ENCODE results near the gene AGT.

The AGT gene

DNA sequence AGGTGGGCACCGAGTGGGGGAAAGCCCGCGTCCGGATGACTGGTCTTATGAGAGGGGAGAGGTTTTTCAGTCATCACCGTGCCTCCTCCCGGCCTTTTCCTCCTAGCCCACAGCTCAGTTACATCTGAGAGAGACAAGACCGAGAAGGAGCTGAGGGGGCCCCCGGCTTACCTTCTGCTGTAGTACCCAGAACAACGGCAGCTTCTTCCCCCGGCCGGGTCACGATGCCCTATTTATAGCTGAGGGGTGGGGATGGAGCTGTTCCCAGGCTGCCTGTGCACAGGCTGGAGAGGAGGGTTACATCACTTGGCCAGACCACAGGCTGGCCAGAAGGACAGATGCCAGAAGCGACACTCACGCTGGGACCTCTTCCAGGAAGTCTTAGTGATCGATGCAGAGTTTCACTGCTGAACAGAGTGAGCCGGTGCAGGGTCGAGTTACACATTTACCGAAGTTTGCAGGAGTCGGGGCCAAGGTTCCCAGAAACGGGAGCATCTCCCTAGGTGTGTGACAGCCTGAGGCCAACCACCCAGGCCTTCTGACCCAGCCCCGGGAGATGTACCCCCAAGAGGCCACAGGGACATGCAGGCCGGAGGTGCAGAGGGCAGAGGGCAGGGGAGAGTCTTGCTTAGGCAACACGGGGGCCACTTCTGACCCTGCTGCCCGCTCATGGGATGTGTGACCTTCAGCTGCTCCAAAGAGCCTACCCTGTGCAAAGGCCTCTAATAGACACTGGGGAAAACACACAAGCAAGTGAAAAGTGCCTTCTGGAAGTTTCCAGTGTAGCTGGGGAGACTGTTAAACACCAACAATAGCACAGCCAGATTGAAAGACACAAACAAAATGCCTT, at the start of gene AGT:
TSS of gene AGT (minus strand) at position 208 of the 850 bp plus-strand sequence. CDS start 3,299 bp downstream, outside the sequence.
- H3K27me3 ChIP-seq (ENCODE audit: control insufficient read depth in 1 of 2, insufficient read depth in 2 of 2, low read length in 2 of 2): no peaks in the 10 kb centered on the region
- no peaks in the 10 kb centered on the region for H3K9me3 ChIP-seq (ENCODE audit: control insufficient read depth in 2 of 2, low read length in 2 of 2)
- H3K4me3 ChIP-seq (ENCODE audit: low read length in 2 of 2): peak within 1 kb of the TSS in 1 of 2 donors; percentile 58
- H3K4me1 ChIP-seq (ENCODE audit: control insufficient read depth, insufficient read depth, low read length): peaks cover 13% of the 10 kb centered on the region
- H3K36me3 ChIP-seq (ENCODE audit: control insufficient read depth in 2 of 2, insufficient read depth in 2 of 2, low read length in 2 of 2): no peaks in the 10 kb centered on the region
- H3K27ac ChIP-seq (ENCODE audit: low read length): no peak within 1 kb of the TSS
- peak within 1 kb of the TSS; percentile 21 to 23 for H3K9ac ChIP-seq (ENCODE audit: low read length in 2 of 2)

DNA sequence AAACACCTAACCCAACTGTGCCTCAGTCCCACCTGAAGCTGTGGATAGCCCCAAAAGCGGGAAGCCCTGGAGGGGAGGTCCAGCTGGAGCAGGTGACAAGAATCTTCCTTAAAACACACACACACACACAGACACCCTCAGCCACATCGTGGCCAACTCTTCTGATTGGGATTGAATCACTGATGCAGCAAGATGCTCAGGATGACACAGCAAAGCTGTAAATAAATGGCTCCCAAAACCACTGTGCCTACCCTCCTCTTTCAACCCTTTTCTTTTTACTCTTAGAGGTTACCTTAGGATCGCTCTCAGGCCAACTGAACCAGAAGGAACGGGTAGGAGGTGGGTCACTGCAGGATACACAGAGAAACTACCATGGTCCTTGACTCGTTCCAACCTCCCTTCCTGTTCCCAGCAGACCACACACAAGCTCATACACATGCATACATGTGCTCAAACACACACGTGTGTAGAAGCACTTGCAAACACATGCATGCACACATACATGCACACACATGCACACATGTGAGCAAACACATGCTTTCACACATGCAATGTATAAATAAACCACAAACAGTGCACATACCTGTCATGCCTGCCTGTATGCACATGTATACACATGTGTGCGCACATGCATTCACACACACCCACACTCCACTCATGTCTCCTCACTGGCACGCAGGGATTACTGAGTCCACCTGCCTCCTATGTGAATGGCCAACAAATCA, 47.7 kb upstream of the AGT start:
- Histone ChIP-seq H3K27me3 (ENCODE audit: control insufficient read depth in 1 of 2, insufficient read depth in 2 of 2, low read length in 2 of 2) (peaks cover 0 to 2% of the 10 kb centered on the region in 2 donors), H3K9ac (ENCODE audit: low read length in 2 of 2) (no peak overlapping the region), H3K4me3 (ENCODE audit: low read length in 2 of 2) (no peak overlapping the region)

GRCh38 chr1:230760360-230760827, 46.5 kb upstream of the AGT start:
- no peak overlapping the region for H3K9ac ChIP-seq (ENCODE audit: low read length in 2 of 2)
- H3K27me3 ChIP-seq (ENCODE audit: control insufficient read depth in 1 of 2, insufficient read depth in 2 of 2, low read length in 2 of 2): peaks cover 0 to 2% of the 10 kb centered on the region in 2 donors
- peaks cover 0 to 6% of the 10 kb centered on the region in 2 donors for H3K9me3 ChIP-seq (ENCODE audit: control insufficient read depth in 2 of 2, low read length in 2 of 2)
- H3K27ac ChIP-seq (ENCODE audit: low read length): no peak overlapping the region
- no peaks in the 10 kb centered on the region for H3K4me1 ChIP-seq (ENCODE audit: control insufficient read depth, insufficient read depth, low read length)
- H3K36me3 ChIP-seq (ENCODE audit: control insufficient read depth in 2 of 2, insufficient read depth in 2 of 2, low read length in 2 of 2): no peaks in the 10 kb centered on the region
- no peak overlapping the region for H3K4me3 ChIP-seq (ENCODE audit: low read length in 2 of 2)

More for the DNA sequence above, 47.7 kb upstream of the AGT start:
- Histone ChIP-seq H3K36me3 (ENCODE audit: control insufficient read depth in 2 of 2, insufficient read depth in 2 of 2, low read length in 2 of 2) (no peaks in the 10 kb centered on the region), H3K9me3 (ENCODE audit: control insufficient read depth in 2 of 2, low read length in 2 of 2) (peaks cover 0 to 6% of the 10 kb centered on the region in 2 donors), H3K27ac (ENCODE audit: low read length) (no peak overlapping the region), H3K4me1 (ENCODE audit: control insufficient read depth, insufficient read depth, low read length) (no peaks in the 10 kb centered on the region)

DNA sequence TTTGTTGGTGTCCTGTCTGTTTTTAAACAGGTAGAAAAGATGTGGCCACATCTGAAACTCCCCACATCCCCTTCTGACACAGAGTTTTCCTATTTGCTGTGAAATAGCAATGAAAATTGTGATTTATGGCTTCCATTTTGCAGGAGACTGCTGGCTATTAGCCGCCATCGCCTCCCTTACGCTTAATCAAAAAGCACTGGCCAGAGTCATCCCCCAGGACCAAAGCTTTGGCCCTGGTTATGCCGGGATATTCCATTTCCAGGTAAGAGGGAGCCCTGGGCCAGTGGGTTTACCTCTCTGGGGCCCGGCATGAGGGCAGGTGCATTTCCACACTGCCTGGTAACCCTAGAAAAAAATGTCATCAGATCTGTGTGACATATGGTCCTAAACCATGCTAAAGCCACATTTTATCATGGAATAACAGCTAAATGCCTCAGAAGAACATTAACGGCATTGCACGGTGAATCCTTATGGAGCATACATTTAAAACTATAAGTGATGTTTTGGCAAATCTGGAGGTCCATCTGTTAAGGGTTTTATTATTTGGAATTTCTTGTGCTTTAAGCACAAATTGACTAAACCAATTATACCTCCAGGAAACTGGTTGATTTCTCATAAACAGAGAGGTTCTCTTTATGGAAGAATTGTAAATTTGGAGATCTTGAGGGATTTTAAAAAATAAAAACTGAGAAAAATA, 45.6 kb upstream of the AGT start:
- no peaks in the 10 kb centered on the region for H3K36me3 ChIP-seq (ENCODE audit: control insufficient read depth in 2 of 2, insufficient read depth in 2 of 2, low read length in 2 of 2)
- H3K9me3 ChIP-seq (ENCODE audit: control insufficient read depth in 2 of 2, low read length in 2 of 2): peaks cover 0 to 6% of the 10 kb centered on the region in 2 donors
- H3K4me3 ChIP-seq (ENCODE audit: low read length in 2 of 2): no peak overlapping the region
- H3K27me3 ChIP-seq (ENCODE audit: control insufficient read depth in 1 of 2, insufficient read depth in 2 of 2, low read length in 2 of 2): peaks cover 0 to 2% of the 10 kb centered on the region in 2 donors
- no peak overlapping the region for H3K27ac ChIP-seq (ENCODE audit: low read length)
- H3K9ac ChIP-seq (ENCODE audit: low read length in 2 of 2): no peak overlapping the region
- no peaks in the 10 kb centered on the region for H3K4me1 ChIP-seq (ENCODE audit: control insufficient read depth, insufficient read depth, low read length)

GRCh38 chr1:230758709-230759368, 44.9 kb upstream of the AGT start:
- no peak overlapping the region for H3K27ac ChIP-seq (ENCODE audit: low read length)
- H3K9me3 ChIP-seq (ENCODE audit: control insufficient read depth in 2 of 2, low read length in 2 of 2): peaks cover 0 to 3% of the 10 kb centered on the region in 2 donors
- no peak overlapping the region for H3K9ac ChIP-seq (ENCODE audit: low read length in 2 of 2)
- H3K36me3 ChIP-seq (ENCODE audit: control insufficient read depth in 2 of 2, insufficient read depth in 2 of 2, low read length in 2 of 2): no peaks in the 10 kb centered on the region
- no peak overlapping the region for H3K4me3 ChIP-seq (ENCODE audit: low read length in 2 of 2)
- peaks cover 1% of the 10 kb centered on the region for H3K4me1 ChIP-seq (ENCODE audit: control insufficient read depth, insufficient read depth, low read length)
- H3K27me3 ChIP-seq (ENCODE audit: control insufficient read depth in 1 of 2, insufficient read depth in 2 of 2, low read length in 2 of 2): peaks cover 0 to 2% of the 10 kb centered on the region in 2 donors

- Histone ChIP-seq H3K27ac (ENCODE audit: low read length) (no peak overlapping the region), H3K9me3 (ENCODE audit: control insufficient read depth in 2 of 2, low read length in 2 of 2) (no peaks in the 10 kb centered on the region), H3K4me1 (ENCODE audit: control insufficient read depth, insufficient read depth, low read length) (peaks cover 9% of the 10 kb centered on the region), H3K9ac (ENCODE audit: low read length in 2 of 2) (no peak overlapping the region), H3K27me3 (ENCODE audit: control insufficient read depth in 1 of 2, insufficient read depth in 2 of 2, low read length in 2 of 2) (peaks cover 0 to 2% of the 10 kb centered on the region in 2 donors), H3K36me3 (ENCODE audit: control insufficient read depth in 2 of 2, insufficient read depth in 2 of 2, low read length in 2 of 2) (no peaks in the 10 kb centered on the region), H3K4me3 (ENCODE audit: low read length in 2 of 2) (no peak overlapping the region)
These were observed 44.2 kb upstream of the AGT start for GRCh38 chr1:230757856-230758708.

DNA sequence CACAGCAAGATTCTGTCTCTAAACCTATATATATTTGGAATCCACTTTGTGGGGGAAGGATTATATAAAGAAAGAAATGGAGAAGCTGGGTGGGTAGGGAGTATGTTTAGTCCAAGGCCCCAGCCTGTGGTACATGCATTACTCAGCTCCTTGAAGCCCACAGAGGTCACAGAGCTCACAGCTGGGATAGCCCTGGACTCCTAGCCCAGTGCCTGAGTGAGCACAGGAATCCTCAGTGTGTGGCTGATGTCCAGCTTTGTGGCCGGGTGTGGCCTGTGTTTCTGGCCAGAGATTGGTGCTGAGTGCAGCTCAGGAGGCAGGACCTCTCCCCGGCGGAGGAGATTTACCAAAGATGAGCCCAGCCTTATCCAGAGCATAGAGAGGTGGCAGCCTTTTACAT, 40.9 kb upstream of the AGT start:
- Histone ChIP-seq H3K4me3 (ENCODE audit: low read length in 2 of 2) (no peak overlapping the region), H3K36me3 (ENCODE audit: control insufficient read depth in 2 of 2, insufficient read depth in 2 of 2, low read length in 2 of 2) (no peaks in the 10 kb centered on the region), H3K27me3 (ENCODE audit: control insufficient read depth in 1 of 2, insufficient read depth in 2 of 2, low read length in 2 of 2) (no peaks in the 10 kb centered on the region), H3K27ac (ENCODE audit: low read length) (no peak overlapping the region), H3K9me3 (ENCODE audit: control insufficient read depth in 2 of 2, low read length in 2 of 2) (no peaks in the 10 kb centered on the region), H3K9ac (ENCODE audit: low read length in 2 of 2) (no peak overlapping the region), H3K4me1 (ENCODE audit: control insufficient read depth, insufficient read depth, low read length) (peaks cover 10% of the 10 kb centered on the region)

DNA sequence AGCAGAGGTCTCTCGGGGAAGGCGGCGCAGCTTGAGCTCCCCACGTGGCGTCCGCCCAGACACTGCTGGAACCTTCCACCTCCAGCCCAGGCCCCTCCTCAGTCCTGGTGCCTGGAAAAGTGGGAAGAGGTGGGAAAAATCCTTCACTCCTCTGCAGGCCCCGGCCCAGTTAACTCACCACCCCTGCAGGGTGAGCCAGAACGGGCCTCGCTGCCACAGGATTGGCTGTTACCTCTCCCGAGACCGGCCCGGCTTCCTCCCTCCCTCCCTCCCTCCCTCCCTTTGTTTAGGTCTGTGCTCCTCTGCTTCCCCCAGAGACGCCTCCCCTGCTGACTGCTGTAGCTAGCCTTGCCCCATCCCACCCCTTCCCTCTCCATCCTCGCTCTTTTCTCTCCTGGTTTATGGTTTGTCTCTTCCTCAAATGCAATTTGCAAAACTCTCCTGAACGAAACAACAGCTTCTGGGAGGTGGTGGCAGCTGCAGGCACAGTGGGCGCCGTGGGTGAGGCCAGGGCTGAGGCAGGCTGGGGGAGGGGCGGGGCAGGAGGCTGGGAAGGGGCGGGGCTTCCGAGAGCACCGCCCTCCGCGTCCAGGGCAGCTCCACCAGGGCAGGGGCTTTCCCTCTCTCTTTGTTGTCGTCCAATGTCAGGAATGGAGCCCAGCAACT, 39.8 kb upstream of the AGT start:
- Histone ChIP-seq H3K27ac (ENCODE audit: low read length) (no peak overlapping the region), H3K9ac (ENCODE audit: low read length in 2 of 2) (peak overlapping the region in 1 of 2 donors; percentile 21), H3K4me1 (ENCODE audit: control insufficient read depth, insufficient read depth, low read length) (peaks cover 10% of the 10 kb centered on the region), H3K27me3 (ENCODE audit: control insufficient read depth in 1 of 2, insufficient read depth in 2 of 2, low read length in 2 of 2) (no peaks in the 10 kb centered on the region), H3K9me3 (ENCODE audit: control insufficient read depth in 2 of 2, low read length in 2 of 2) (no peaks in the 10 kb centered on the region), H3K4me3 (ENCODE audit: low read length in 2 of 2) (peak overlapping the region in 1 of 2 donors; percentile 64), H3K36me3 (ENCODE audit: control insufficient read depth in 2 of 2, insufficient read depth in 2 of 2, low read length in 2 of 2) (no peaks in the 10 kb centered on the region)

GRCh38 chr1:230753191-230753585, 39.3 kb upstream of the AGT start:
- Histone ChIP-seq H3K27me3 (ENCODE audit: control insufficient read depth in 1 of 2, insufficient read depth in 2 of 2, low read length in 2 of 2) (no peaks in the 10 kb centered on the region), H3K4me3 (ENCODE audit: low read length in 2 of 2) (peak overlapping the region in 1 of 2 donors; percentile 64), H3K9me3 (ENCODE audit: control insufficient read depth in 2 of 2, low read length in 2 of 2) (no peaks in the 10 kb centered on the region), H3K4me1 (ENCODE audit: control insufficient read depth, insufficient read depth, low read length) (peaks cover 10% of the 10 kb centered on the region), H3K36me3 (ENCODE audit: control insufficient read depth in 2 of 2, insufficient read depth in 2 of 2, low read length in 2 of 2) (no peaks in the 10 kb centered on the region), H3K27ac (ENCODE audit: low read length) (no peak overlapping the region), H3K9ac (ENCODE audit: low read length in 2 of 2) (peak overlapping the region in 1 of 2 donors; percentile 21)

All from stomach smooth muscle (tissue), 2 donors.